Measurements from ENCODE around the gene KCNT2.

The KCNT2 gene

GRCh38 chr1:196418772-196419171 lies 189.5 kb downstream of the KCNT2 start:
- no peaks in the 10 kb centered on the region for H3K4me1 Mint-ChIP-seq
- no peaks in the 10 kb centered on the region for H3K36me3 Mint-ChIP-seq (ENCODE audit: insufficient read depth)
- no peak overlapping the region for H3K27ac Mint-ChIP-seq (ENCODE audit: low read depth)
- ATAC-seq (replicated peaks; ENCODE audit: extremely low read depth, poor library complexity, severe bottlenecking): no peak
- no peak for DNase-seq (ENCODE audit: low spot score in 2 of 2)
- no peaks in the 10 kb centered on the region for H3K27me3 Mint-ChIP-seq
- H3K9me3 Mint-ChIP-seq: peaks cover 6% of the 10 kb centered on the region
- H3K4me3 Mint-ChIP-seq: no peak overlapping the region

DNA sequence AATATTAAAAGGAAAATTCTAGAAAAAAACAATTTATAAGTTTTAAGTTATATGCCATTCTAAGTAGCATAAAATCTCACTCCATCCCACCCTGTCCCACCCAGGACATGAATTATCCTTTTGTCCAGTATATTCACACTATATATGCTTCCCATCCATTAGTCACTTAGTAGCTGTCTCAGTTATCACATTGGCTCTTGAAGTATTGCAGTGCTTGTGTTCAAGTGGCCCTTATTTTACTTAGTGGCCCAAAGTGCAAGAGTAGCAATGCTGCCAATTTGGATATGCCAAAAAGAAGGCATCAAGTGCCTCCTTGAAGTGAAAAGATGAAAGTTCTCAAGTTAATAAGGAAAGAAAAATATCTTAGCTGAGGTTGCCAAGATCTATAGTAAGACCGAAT lies 192.3 kb downstream of the KCNT2 start:
- Mint-ChIP-seq H3K4me3 (no peak overlapping the region), H3K27me3 (no peaks in the 10 kb centered on the region), H3K27ac (ENCODE audit: low read depth) (no peak overlapping the region), H3K36me3 (ENCODE audit: insufficient read depth) (no peaks in the 10 kb centered on the region), H3K4me1 (no peaks in the 10 kb centered on the region), H3K9me3 (peaks cover 9% of the 10 kb centered on the region)
- DNase-seq (ENCODE audit: low spot score in 2 of 2) (no peak), ATAC-seq (replicated peaks; ENCODE audit: extremely low read depth, poor library complexity, severe bottlenecking) (no peak)

DNA sequence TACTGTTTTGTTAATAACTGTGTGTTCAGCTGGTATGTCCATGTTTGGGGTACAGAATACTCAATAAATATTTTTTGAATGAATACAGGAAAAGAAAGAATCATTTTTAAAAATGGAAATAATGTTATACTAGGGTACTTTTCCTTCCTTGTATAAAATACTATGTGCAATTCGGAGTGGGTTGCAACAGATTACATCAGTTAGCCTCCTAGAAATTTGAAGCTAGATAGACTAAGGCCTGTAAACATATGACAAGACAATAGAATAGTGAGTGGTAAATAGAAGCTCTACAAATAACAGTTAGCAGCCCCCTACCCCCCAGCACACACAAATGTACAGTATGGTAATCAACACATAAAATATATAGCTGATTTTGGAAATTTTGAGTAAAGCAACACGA lies 195.9 kb downstream of the KCNT2 start:
- ATAC-seq (replicated peaks; ENCODE audit: extremely low read depth, poor library complexity, severe bottlenecking) (no peak), DNase-seq (ENCODE audit: low spot score in 2 of 2) (no peak)
- Mint-ChIP-seq H3K27me3 (no peaks in the 10 kb centered on the region), H3K4me1 (no peaks in the 10 kb centered on the region), H3K36me3 (ENCODE audit: insufficient read depth) (no peaks in the 10 kb centered on the region), H3K27ac (ENCODE audit: low read depth) (no peak overlapping the region), H3K9me3 (peaks cover 12% of the 10 kb centered on the region), H3K4me3 (no peak overlapping the region)

DNA sequence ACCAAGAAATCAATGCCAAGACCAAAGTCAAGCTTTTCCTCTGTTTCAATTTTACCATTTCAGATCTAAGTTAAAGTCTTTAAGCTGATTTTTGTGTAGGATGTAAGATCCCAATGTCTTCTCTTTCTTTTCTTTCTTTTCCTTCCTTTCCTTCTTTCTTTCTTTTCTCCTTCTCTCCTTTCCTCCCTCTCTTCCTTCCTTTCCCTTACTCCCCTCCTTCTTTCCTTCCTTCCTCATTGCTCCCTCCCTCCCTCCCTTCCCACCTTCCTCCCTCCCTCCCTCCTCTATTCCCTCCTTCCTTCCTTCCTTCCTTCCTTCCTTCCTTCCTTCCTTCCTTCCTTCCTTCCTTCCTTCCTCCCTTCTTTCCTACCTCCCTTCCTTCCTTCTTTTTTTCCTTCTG lies 197.5 kb downstream of the KCNT2 start:
- Mint-ChIP-seq H3K27ac (ENCODE audit: low read depth) (no peak overlapping the region), H3K36me3 (ENCODE audit: insufficient read depth) (no peaks in the 10 kb centered on the region), H3K27me3 (no peaks in the 10 kb centered on the region), H3K4me3 (no peak overlapping the region), H3K9me3 (peaks cover 12% of the 10 kb centered on the region), H3K4me1 (no peaks in the 10 kb centered on the region)
- no peak for ATAC-seq (replicated peaks; ENCODE audit: extremely low read depth, poor library complexity, severe bottlenecking)
- no peak for DNase-seq (ENCODE audit: low spot score in 2 of 2)

- H3K9me3 Mint-ChIP-seq: peaks cover 12% of the 10 kb centered on the region
Measured at GRCh38 chr1:196409586-196409985, 198.7 kb downstream of the KCNT2 start.

DNA sequence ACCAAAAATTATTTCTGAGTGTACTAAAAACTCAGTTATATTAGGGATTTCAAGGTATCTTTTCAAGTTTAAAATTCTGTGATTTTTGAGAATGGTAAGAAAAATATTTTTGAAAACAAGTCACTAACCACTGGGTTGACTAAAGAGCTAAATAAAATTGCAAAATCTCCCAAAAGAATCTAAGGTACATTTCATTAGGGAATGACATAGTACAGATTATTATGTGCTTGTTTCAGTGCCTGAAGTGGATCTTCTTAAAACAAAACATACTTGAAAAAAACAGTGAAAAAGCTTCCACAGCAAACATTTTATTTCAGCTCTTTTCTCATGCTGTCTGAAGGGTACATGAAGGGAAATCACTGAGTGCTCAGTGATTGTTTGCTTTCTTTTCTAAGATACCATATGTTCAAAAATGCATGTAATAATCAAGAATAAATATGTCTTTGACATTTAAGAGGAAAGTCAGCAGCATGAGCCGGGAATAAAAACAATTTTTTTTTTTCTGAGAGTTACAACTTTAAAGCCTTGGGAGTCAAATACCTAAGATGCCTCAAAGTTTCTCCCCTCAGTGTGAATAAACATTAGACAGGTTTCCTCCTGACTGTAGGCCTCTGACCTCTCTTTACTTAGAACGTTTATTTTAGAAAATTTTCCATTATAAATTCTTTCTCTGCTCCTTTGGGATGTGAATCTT lies 200.7 kb downstream of the KCNT2 start:
- Mint-ChIP-seq H3K36me3 (ENCODE audit: insufficient read depth) (no peaks in the 10 kb centered on the region), H3K4me3 (no peak overlapping the region), H3K4me1 (no peaks in the 10 kb centered on the region), H3K27ac (ENCODE audit: low read depth) (no peak overlapping the region), H3K27me3 (no peaks in the 10 kb centered on the region), H3K9me3 (peaks cover 17% of the 10 kb centered on the region)
- ATAC-seq (replicated peaks; ENCODE audit: extremely low read depth, poor library complexity, severe bottlenecking) (no peak), DNase-seq (ENCODE audit: low spot score in 2 of 2) (no peak)

More at GRCh38 chr1:196409586-196409985, 198.7 kb downstream of the KCNT2 start:
- DNase-seq (ENCODE audit: low spot score in 2 of 2) (no peak), ATAC-seq (replicated peaks; ENCODE audit: extremely low read depth, poor library complexity, severe bottlenecking) (no peak)
- H3K4me3 Mint-ChIP-seq: no peak overlapping the region
- no peaks in the 10 kb centered on the region for H3K36me3 Mint-ChIP-seq (ENCODE audit: insufficient read depth)
- no peak overlapping the region for H3K27ac Mint-ChIP-seq (ENCODE audit: low read depth)
- no peaks in the 10 kb centered on the region for H3K4me1 Mint-ChIP-seq
- no peaks in the 10 kb centered on the region for H3K27me3 Mint-ChIP-seq

DNA sequence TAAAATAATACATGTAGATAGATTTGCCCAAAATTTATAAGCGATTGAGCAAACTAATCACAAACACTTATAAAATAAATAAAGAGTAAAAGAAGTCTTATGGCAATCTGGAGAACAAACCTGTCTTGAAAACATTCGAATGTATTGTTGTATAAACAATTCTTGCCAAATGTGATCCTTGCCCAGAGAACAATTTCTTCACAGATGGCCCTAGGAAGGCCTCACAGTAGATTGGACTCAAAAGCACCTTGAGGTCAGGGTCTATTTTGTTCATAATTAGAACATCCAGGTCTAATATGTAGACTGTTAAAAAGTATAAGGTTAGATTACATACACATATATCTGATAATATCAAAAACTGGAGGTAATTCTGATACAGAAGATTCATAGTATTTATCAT lies 202.4 kb downstream of the KCNT2 start:
- Mint-ChIP-seq H3K9me3 (peaks cover 13% of the 10 kb centered on the region), H3K27ac (ENCODE audit: low read depth) (no peak overlapping the region), H3K36me3 (ENCODE audit: insufficient read depth) (no peaks in the 10 kb centered on the region)

DNA sequence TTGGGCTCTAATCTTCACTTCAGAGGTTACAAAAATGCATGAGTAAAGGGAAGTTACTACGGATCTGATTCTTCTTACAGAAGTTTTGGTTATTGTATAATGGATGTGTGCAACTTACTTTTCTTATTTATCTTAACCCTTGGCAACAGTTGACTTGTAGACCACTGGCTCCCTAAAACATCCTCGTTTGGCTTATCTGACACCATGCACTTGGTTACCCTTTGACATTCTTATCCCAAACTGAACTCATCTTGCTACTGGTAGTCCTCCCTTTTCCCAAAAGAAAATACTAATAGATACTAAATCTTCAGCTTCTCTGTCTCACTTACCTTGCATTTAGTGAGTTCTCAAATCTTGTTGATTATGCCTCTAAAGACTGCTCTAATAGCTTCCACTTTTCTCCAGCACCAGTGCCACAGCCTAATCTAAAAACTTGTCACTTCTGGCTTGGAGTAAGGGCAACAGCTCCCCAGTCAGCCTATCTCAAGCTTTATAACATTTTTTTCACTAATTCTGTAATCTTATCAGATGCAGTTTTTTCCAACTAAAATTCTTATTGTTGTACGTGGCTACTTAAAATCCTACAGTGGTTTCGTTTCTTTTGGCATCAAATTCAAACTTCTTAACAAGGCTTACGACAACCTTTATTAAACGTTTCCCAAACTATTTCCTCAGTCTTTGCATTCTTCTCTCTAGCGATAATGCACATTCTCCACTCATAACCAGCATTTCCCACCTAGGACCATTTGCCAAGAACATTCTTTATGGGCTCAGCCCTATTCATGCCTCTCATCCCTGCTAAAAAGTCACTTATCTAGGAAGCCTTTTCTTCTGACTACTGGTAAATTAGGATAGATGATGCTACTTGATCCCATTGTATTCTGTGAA lies 204.2 kb downstream of the KCNT2 start:
- DNase-seq (ENCODE audit: low spot score in 2 of 2) (no peak), ATAC-seq (replicated peaks; ENCODE audit: extremely low read depth, poor library complexity, severe bottlenecking) (no peak)
- no peaks in the 10 kb centered on the region for H3K36me3 Mint-ChIP-seq (ENCODE audit: insufficient read depth)
- no peak overlapping the region for H3K4me3 Mint-ChIP-seq
- H3K9me3 Mint-ChIP-seq: peaks cover 12% of the 10 kb centered on the region
- no peak overlapping the region for H3K27ac Mint-ChIP-seq (ENCODE audit: low read depth)
- H3K27me3 Mint-ChIP-seq: no peaks in the 10 kb centered on the region
- H3K4me1 Mint-ChIP-seq: no peaks in the 10 kb centered on the region

More for the DNA sequence above, 202.4 kb downstream of the KCNT2 start:
- Mint-ChIP-seq H3K27me3 (no peaks in the 10 kb centered on the region), H3K4me1 (no peaks in the 10 kb centered on the region), H3K4me3 (no peak overlapping the region)
- DNase-seq (ENCODE audit: low spot score in 2 of 2): no peak
- ATAC-seq (replicated peaks; ENCODE audit: extremely low read depth, poor library complexity, severe bottlenecking): no peak

- Mint-ChIP-seq H3K36me3 (ENCODE audit: insufficient read depth) (no peaks in the 10 kb centered on the region), H3K27me3 (no peaks in the 10 kb centered on the region), H3K4me1 (no peaks in the 10 kb centered on the region), H3K9me3 (peaks cover 6% of the 10 kb centered on the region), H3K27ac (ENCODE audit: low read depth) (no peak overlapping the region), H3K4me3 (no peak overlapping the region)
- no peak for DNase-seq (ENCODE audit: low spot score in 2 of 2)
- no peak for ATAC-seq (replicated peaks; ENCODE audit: extremely low read depth, poor library complexity, severe bottlenecking)
Measured at GRCh38 chr1:196401891-196402290, 206.3 kb downstream of the KCNT2 start.

GRCh38 chr1:196401452-196401833 lies 206.8 kb downstream of the KCNT2 start:
- ATAC-seq (replicated peaks; ENCODE audit: extremely low read depth, poor library complexity, severe bottlenecking) (no peak), DNase-seq (ENCODE audit: low spot score in 2 of 2) (no peak)
- Mint-ChIP-seq H3K9me3 (peaks cover 6% of the 10 kb centered on the region), H3K4me1 (no peaks in the 10 kb centered on the region), H3K27ac (ENCODE audit: low read depth) (no peak overlapping the region), H3K36me3 (ENCODE audit: insufficient read depth) (no peaks in the 10 kb centered on the region), H3K27me3 (no peaks in the 10 kb centered on the region), H3K4me3 (no peak overlapping the region)

DNA sequence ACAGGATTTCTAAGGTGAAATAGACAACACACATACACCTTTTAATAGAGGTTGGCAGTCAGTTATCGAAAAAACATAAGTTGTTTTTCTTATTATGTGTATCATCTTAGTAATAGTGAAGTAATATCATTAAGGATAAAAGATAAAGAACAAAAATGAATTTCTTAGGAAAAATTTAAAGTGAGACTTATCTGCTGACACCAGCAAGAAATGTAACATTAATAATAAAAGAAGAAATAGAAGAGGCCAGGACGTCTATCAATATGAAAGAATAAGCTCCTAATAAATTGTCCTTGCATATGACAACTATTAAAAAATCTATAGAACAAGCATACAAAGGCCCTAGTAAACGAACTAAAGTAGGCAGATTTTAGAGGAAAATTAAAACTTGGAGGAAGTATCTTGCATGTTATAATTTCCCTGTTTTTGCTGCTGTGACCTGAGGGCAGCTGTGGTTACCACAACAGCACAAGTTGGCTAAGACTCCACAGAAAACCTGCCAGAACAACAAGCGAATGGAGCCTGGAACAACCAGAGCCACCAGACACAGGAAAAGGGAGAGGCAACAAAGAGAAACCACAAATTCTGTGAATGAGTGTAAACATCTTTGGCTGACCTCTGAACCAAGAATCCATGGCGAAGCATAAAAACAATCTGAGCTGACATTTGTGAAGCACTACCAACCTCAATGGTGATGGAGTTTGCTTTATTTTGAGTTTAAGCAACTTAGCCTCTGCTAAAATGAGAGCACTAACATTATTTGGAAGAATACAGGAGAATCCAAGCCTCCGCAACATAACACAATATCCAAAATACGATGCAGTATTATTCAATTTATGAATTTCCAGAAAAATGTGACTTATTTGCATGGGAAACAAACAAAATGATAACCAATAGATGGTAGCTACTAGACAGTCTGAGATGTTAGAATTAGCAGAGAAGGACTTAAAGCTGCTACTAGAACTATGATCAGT lies 207.5 kb downstream of the KCNT2 start:
- Mint-ChIP-seq H3K27ac (ENCODE audit: low read depth) (no peak overlapping the region), H3K27me3 (no peaks in the 10 kb centered on the region), H3K9me3 (peaks cover 6% of the 10 kb centered on the region), H3K36me3 (ENCODE audit: insufficient read depth) (no peaks in the 10 kb centered on the region), H3K4me3 (no peak overlapping the region), H3K4me1 (no peaks in the 10 kb centered on the region)
- ATAC-seq (replicated peaks; ENCODE audit: extremely low read depth, poor library complexity, severe bottlenecking) (no peak), DNase-seq (ENCODE audit: low spot score in 2 of 2) (no peak)

DNA sequence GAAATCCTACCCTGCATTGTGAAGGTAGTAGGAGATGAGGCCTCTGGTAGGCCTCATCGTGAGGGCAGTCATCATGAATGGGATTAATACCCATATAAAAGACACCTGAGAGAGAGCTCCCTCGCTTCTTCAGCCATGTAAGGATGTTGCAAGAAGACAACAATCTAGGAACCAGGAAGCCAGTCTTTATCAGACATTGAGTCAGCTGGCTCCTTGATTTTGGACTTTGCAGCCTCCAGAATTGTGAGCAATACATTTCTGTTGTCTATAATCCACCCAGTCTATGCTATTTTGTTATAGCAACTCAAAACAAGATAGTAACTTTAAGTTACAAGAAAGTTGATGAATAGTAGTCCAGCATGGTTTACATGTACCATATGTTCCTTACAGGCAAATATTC lies 208.5 kb downstream of the KCNT2 start:
- Mint-ChIP-seq H3K4me3 (no peak overlapping the region), H3K36me3 (ENCODE audit: insufficient read depth) (no peaks in the 10 kb centered on the region), H3K4me1 (no peaks in the 10 kb centered on the region), H3K9me3 (peaks cover 6% of the 10 kb centered on the region), H3K27ac (ENCODE audit: low read depth) (no peak overlapping the region), H3K27me3 (no peaks in the 10 kb centered on the region)
- no peak for ATAC-seq (replicated peaks; ENCODE audit: extremely low read depth, poor library complexity, severe bottlenecking)
- DNase-seq (ENCODE audit: low spot score in 2 of 2): no peak

Measured in central memory CD8-positive, alpha-beta T cell (primary cell).